ENCODE data around the gene S100A3. TPM values are rescaled to one million over a fixed set of nuclear protein-coding genes. Genes with fewer than 3 reads are reported as not detected.

S100A3 gene
- total and polyA plus RNA-seq, 2 of the 8 experiments (the other 6 are each of a cell fraction or from before 2014, with no cell fraction given): 0.26 to 0.47 TPM

- POLR2A ChIA-PET (ENCODE audit: partially characterized antibody): interaction anchor here (1.7 kb wide), 1 partner anchor 126 kb away, joined by 4 read pairs; the partner anchor contains the start of gene CHTOP
- no peak overlapping the region for H2AFZ ChIP-seq (ENCODE audit: low read length)
- 86% methylated on average over 9 of the region's 11 CpGs; no CpG with 5 or more reads in 1 of the 2 experiments for whole genome bisulfite sequencing, 2 experiments (ENCODE audit: extremely low coverage in 1 of 2, insufficient coverage in 1 of 2, insufficient read length in 1 of 2, insufficient replicate concordance in 2 of 2, low coverage in 1 of 2, low lambda C conversion rate in 2 of 2, missing lambda C conversion rate in 1 of 2)
Measured at GRCh38 chr1:153507926-153508583, 41.0 kb downstream of the S100A3 start.

More at GRCh38 chr1:153507926-153508583, 41.0 kb downstream of the S100A3 start:
- no peak overlapping the region for H3K4me2 ChIP-seq (ENCODE audit: insufficient read depth in 1 of 2, low read depth in 2 of 2, low read length in 2 of 2)
- H2BK12ac ChIP-seq (ENCODE audit: low read depth, low read length): no peak overlapping the region
- no peak overlapping the region for H3K56ac ChIP-seq (replicated peaks; ENCODE audit: insufficient read length, low read depth, low read length)
- no peak overlapping the region for H3K4ac ChIP-seq (replicated peaks; ENCODE audit: insufficient read length, low read depth, low read length)
- no peak overlapping the region for H3K4me3 ChIP-seq (ENCODE audit: extremely low read depth in 1 of 4, insufficient read depth in 2 of 4, low read depth in 3 of 4, low read length in 4 of 4)
- peaks cover 0 to 2% (median 0%) of the 10 kb centered on the region in 4 experiments; a peak in 3 of 7 replicates for H3K4me1 ChIP-seq (replicated peaks in 1 of 4; ENCODE audit: control insufficient read depth in 3 of 4, insufficient read depth in 4 of 4, low read length in 3 of 4)
- no peak overlapping the region for H4K91ac ChIP-seq (replicated peaks; ENCODE audit: insufficient read length, low read length)
- no peaks in the 10 kb centered on the region for H3K36me3 ChIP-seq (ENCODE audit: control insufficient read depth in 2 of 4, insufficient read depth in 4 of 4, low read length in 3 of 4)
- H3K23me2 ChIP-seq (ENCODE audit: low read depth, low read length): no peaks in the 10 kb centered on the region
- no peak overlapping the region for H2BK120ac ChIP-seq (replicated peaks; ENCODE audit: low read depth, low read length)
- H4K5ac ChIP-seq (ENCODE audit: insufficient read length, low read depth, low read length): no peak overlapping the region
- H3K23ac ChIP-seq (ENCODE audit: insufficient read length): no peak overlapping the region
- H3K27me3 ChIP-seq (replicated peaks in 1 of 4; ENCODE audit: control insufficient read depth in 3 of 4, extremely low read depth in 1 of 4, insufficient read depth in 3 of 4, low read length in 3 of 4): no peaks in the 10 kb centered on the region; a peak in 2 of 7 replicates
- FAIRE-seq: no peak
- no peak for DNase-seq (ENCODE audit: low read depth in 1 of 2, low spot score in 2 of 2)
- no peaks in the 10 kb centered on the region for H3K79me2 ChIP-seq (ENCODE audit: control insufficient read depth in 1 of 2, insufficient read depth in 2 of 2, low read length in 2 of 2)
- H3K79me1 ChIP-seq (ENCODE audit: low read depth, low read length): no peaks in the 10 kb centered on the region
- no peak overlapping the region for H2BK15ac ChIP-seq (ENCODE audit: low read length)
- no peaks in the 10 kb centered on the region for H4K20me1 ChIP-seq (replicated peaks in 1 of 2; ENCODE audit: control insufficient read depth in 1 of 2, insufficient read depth in 2 of 2, low read length in 2 of 2)
- no peak overlapping the region for H3K18ac ChIP-seq (ENCODE audit: extremely low read depth, low read length)
- no peak overlapping the region for H3K27ac ChIP-seq (ENCODE audit: low read depth, low read length)
- H2BK20ac ChIP-seq (ENCODE audit: low read length): no peak overlapping the region
- H2AK5ac ChIP-seq (ENCODE audit: low read depth, low read length): no peak overlapping the region
- no peak for TF ChIP-seq EGR1 (IDR thresholded peaks at IDR 0.05; ENCODE audit: borderline replicate concordance, low read depth, low read length)
- TF ChIP-seq CTBP2 (IDR thresholded peaks at IDR 0.05; ENCODE audit: borderline replicate concordance, insufficient read depth, insufficient read length, low read length): no peak
- no peak for TF ChIP-seq SUZ12 (IDR thresholded peaks at IDR 0.05; ENCODE audit: low read length)
- no peak for TF ChIP-seq CHD2 (IDR thresholded peaks at IDR 0.05; ENCODE audit: low read length)
- TF ChIP-seq BRCA1 (IDR thresholded peaks at IDR 0.05; ENCODE audit: low read depth, low read length): no peak
- no peak for TF ChIP-seq CHD1 (IDR thresholded peaks at IDR 0.05; ENCODE audit: low read depth, low read length)
- no peak for TF ChIP-seq RAD21 (IDR thresholded peaks at IDR 0.05 in 1 of 2, conservative IDR thresholded peaks at IDR 0.05 in 1 of 2; ENCODE audit: low read depth in 2 of 2, low read length in 2 of 2)
- TF ChIP-seq JUND (IDR thresholded peaks at IDR 0.05; ENCODE audit: low read length): no peak
- TF ChIP-seq, protein P1, sequence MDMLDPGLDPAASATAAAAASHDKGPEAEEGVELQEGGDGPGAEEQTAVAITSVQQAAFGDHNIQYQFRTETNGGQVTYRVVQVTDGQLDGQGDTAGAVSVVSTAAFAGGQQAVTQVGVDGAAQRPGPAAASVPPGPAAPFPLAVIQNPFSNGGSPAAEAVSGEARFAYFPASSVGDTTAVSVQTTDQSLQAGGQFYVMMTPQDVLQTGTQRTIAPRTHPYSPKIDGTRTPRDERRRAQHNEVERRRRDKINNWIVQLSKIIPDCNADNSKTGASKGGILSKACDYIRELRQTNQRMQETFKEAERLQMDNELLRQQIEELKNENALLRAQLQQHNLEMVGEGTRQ (IDR thresholded peaks at IDR 0.05; ENCODE audit: low read length): no peak
- H2BK5ac ChIP-seq (ENCODE audit: low read depth, low read length): no peak overlapping the region
- H3K9ac ChIP-seq (replicated peaks in 1 of 4; ENCODE audit: extremely low read depth in 1 of 4, low read depth in 3 of 4, low read length in 3 of 4): no peak overlapping the region
- no peaks in the 10 kb centered on the region for H3K9me3 ChIP-seq (ENCODE audit: insufficient read depth in 2 of 2, low read depth in 1 of 2, low read length in 1 of 2)
- H4K8ac ChIP-seq (ENCODE audit: extremely low read depth, insufficient read depth, low read length): no peak overlapping the region
- H3K14ac ChIP-seq (ENCODE audit: insufficient read length): no peak overlapping the region
- CTCF ChIA-PET (ENCODE audit: partially characterized antibody): interaction anchor here (0.9 to 5.3 kb wide), 19 partner anchors 7 to 155 kb away, joined by 3 to 86 read pairs (median 5); partner anchors contain the start of genes S100A1, S100A13 and S100A14

All from H1 (cell line).